Activated CD8-positive, alpha-beta memory T cell treated with anti-CD3 and anti-CD28 coated beads for 4 hours (primary cell): ENCODE measurements around the gene ZBED1.
"Not testable (repeated sequence)": the region's sequence is repeated elsewhere in the genome, so short reads cannot be mapped to it uniquely, and the experiment has no call there.

Experiments used
- DNase-seq, 2 donors: peaks; one replicate each; pipeline ENCODE4 v3.0.0-alpha.2; 2020; ENCODE audit warnings: low read depth in 2 of 2

ZBED1 gene

GRCh38 chrX:2500803-2501558, at the start of gene ZBED1, which contains the start of gene DHRSX:
Gene ZBED1, minus strand, starts transcription at chrX:2500976. Its CDS starts 10,257 bp downstream, at chrX:2490719.
Gene DHRSX, minus strand, starts transcription at chrX:2500976. Its CDS starts 51 bp downstream, at chrX:2500925.
- no peak for DNase-seq

GRCh38 chrX:2549876-2550275, 49.1 kb upstream of the ZBED1 start:
- no peak for DNase-seq

DNA sequence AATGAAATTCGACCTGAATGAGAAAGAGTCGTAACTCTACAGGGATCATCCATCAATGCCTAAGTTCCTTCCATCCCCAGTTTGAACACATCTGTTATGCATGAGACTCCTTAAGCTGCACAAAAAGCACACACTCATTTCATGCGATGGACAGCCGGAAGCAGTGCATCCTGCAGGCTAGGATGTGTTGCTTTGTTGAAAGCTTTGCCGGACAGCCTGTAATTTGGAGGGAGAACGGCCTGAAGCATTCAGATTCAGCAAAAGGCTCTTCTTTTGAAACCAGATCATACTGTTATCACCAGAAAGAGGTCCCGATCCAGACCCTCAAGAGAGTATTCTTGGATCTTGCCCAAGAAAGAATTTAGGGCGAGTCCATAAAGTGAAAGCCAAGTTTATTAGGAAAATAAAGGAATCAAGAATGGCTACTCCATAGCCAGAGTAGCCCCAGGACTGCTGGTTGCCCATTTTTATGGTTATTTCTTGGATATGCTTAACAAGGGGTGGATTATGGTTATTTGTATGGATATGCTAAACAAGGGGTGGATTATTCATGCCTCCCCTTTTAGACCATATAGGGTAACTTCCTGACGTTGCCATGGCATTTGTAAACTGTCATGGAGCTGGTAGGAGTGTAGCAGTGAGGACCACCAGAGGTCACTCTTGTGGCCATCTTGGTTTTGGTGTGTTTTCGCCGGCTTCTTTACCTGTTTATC, 48.1 kb upstream of the ZBED1 start:
- DNase-seq = no peak

GRCh38 chrX:2547736-2548135, 47.0 kb upstream of the ZBED1 start:
- no peak for DNase-seq

DNA sequence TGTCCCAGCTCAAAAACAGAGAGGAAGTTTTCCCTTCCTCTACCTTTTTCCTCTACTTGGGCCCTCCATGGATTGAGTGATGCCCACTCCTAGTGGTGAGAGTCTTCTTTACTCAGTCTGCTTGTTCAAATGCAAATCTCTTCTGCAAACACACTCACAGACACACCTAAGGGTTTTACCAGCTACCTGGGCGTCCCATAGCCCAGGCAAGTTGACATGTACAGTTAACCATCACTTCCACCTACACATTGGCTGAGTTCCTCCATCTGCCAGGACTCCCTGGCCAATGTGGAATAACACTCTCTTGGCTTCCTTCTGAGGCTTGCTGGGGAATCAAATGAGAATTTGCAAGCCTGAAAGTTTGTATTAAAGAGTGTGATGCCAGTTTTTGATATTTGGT, 45.7 kb upstream of the ZBED1 start:
- no peak for DNase-seq

DNA sequence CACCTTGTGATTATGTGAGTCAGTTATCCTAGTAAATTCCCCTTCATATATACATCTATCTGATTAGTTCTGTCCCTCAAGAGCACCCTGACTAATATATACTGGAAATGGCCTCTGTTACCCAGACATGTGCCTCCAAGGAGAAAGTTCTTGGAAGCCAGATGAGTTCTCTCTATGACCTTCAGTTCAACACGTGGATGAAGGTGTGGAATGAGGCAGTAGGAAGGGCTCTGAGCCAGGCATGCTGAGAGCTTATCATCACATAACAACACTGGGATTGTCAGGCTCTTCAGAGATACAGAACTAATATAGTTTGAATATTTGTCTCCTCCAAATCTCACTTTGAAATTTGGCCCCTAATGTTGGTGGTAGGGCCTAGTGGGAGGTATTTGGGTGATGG, 44.4 kb upstream of the ZBED1 start:
- no peak for DNase-seq

- DNase-seq = no peak
Observed at GRCh38 chrX:2542826-2543521, 42.2 kb upstream of the ZBED1 start.

DNA sequence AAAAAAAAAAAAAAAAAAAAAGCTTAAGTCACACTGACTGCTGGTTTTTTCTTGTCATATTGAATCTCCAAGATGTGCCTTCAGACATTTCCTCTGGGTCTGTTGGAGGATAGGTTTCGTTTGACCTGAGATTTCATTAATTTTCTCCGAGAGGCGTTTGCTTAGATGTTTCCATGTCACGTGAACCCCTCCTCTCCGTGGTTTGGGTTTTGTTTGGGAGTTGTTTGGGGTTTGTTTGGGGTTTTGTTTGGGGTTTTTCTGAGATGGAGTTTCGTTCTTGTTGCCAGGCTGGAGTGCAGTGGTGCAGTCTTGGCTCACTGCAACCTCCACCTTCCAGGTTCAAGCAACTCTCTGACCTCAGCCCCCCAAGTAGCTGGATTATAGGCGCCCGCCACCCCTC, 40.8 kb upstream of the ZBED1 start:
- DNase-seq = no peak

- DNase-seq = no peak
Observed at GRCh38 chrX:2540426-2540947, 39.7 kb upstream of the ZBED1 start.

DNA sequence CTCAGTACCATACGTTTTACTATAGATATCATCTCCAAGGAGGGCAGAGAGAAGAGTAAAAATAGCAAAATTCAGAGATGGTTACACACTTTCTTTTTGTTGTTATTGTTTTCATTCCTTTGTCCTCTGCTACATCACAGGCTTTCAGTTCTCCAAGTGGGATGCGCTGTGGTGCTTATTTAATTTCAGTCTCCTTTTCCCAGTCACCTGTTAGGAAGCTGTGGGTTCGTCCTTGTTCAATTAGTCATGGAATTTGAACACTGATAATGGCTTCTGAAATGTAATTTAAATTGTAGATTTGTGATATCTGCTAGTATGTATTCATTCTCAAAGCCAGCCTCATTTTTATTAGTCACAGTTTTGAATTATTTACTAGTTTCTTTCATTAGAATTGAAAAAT, 38.8 kb upstream of the ZBED1 start:
- no peak for DNase-seq

DNA sequence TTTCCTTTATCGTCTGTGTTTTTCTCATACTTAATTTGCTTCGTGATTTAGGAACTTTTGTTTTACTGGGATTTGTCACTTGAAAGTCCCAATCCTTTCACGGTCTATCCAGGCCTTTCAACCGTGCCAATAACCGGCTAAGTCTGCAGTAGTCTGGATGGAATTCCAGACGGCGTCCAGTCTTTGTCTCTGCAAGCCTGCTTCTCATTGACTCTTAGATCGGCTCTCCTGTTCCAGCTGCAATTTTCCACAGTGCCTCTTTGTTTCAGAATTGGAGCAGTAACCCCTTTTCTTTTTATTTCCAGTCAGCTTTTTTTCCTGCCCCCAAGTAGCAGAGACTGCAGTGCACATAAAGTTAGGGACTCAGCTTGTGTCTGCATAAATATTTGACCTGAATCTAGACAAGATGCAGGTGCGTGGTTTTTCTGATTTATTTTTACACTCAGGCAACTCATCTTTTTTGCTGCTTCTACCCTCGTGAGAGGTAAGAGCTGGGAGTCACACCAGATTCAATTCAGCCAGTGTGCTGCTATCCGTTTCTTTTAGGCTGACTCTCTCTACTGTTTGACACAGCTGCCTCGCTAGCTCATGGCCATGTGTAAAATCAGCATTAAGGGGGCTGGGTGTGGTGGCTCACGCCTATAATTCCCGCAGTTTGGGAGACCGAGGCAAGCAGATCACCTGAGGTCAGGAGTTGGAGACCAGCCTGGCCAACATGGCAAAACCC, 37.4 kb upstream of the ZBED1 start:
- DNase-seq = no peak

GRCh38 chrX:2536974-2537373, 36.2 kb upstream of the ZBED1 start:
- no peak for DNase-seq

DNA sequence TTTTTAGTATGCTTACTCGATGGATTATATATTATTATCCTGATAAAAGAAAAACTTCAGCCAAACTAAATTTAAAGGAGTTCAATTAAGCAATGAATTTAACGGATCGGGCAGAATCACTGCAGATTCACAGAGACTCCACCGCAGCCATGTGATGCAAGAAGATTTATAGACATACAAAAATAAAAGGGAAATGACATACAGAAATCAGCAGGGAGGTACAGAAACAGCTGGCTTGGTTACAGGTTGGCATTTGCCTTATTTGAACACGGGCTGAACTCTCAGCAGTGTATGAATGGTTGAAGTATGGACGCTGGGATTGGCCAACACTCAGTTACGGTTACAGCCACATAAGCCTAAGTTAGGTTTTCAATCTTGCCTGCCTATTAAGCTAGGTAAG, 35.4 kb upstream of the ZBED1 start:
- DNase-seq = no peak

- DNase-seq = not testable (repeated sequence)
Observed at GRCh38 chrX:2534261-2535021, 33.7 kb upstream of the ZBED1 start.

GRCh38 chrX:2533424-2533823, 32.6 kb upstream of the ZBED1 start:
- DNase-seq = no peak

DNA sequence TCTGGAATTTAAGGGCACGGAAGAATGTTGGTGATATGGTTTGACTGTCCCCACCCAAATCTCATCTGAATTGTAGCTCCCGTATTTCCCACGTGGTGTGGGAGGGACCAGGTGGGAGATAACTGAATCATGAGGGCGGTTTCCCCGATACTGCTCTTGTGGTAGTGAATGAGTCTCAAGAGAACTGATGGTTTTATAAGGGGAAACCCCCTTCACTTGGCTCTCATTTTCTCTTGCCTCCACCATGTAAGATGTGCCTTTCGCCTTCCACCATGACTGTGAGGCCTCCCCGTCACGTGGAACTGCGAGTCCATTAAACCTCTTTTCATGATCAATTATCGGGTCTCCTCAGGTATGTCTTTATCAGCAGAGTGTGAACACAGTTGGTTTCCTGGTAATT, 25.6 kb upstream of the ZBED1 start:
- no peak for DNase-seq

- no peak for DNase-seq
Observed at GRCh38 chrX:2523911-2524310, 23.1 kb upstream of the ZBED1 start.

DNA sequence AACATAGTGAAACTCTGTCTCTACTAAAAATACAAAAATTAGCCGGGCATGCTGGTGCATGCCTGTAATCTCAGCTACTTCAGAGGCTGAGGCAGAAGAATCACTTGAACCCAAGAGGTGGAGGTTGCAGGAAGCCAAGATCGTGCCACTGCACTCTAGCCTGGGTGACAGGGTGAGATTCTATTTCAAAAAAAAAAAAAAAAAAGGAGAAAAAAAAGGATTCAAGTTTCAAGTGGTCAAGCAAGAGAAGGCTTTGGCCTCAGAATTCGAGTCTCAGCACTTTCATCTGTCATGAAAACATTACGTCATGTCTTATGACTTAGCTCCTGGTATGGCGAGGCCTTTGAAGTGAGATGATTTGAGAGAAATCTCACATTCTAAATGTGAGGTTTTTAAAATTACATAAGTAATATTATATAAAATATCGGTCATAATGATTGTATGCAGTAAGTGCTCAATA, 21.2 kb upstream of the ZBED1 start:
- DNase-seq = no peak

- no peak for DNase-seq
Observed at GRCh38 chrX:2521092-2521926, 20.5 kb upstream of the ZBED1 start.

GRCh38 chrX:2520539-2520938, 19.8 kb upstream of the ZBED1 start:
- no peak for DNase-seq
